Osteocyte (in vitro differentiated cells): ENCODE data around the gene CADPS2. TPM values are rescaled to one million over a fixed set of nuclear protein-coding genes. Genes with fewer than 3 reads are reported as not detected.

ENCODE experiments used
- DNase-seq: peaks from one replicate; pipeline ENCODE4 v3.0.0; 2021; ENCODE audit warnings: mixed read lengths; ENCODE audit not compliant: unreplicated experiment; ENCODE audit errors: extremely low spot score
- H3K27ac Mint-ChIP-seq: one replicate; pipeline ENCODE4 v1.8.0; 2021; ENCODE audit warnings: mild to moderate bottlenecking, mixed read lengths; ENCODE audit not compliant: unreplicated experiment
- H3K27me3 Mint-ChIP-seq: one replicate; pipeline ENCODE4 v1.8.0; 2021; ENCODE audit warnings: mixed read lengths; ENCODE audit not compliant: unreplicated experiment
- H3K36me3 Mint-ChIP-seq: one replicate; pipeline ENCODE4 v1.8.0; 2021; ENCODE audit warnings: mixed read lengths; ENCODE audit not compliant: unreplicated experiment
- H3K4me1 Mint-ChIP-seq: one replicate; pipeline ENCODE4 v1.8.0; 2021; ENCODE audit warnings: mixed read lengths; ENCODE audit not compliant: unreplicated experiment
- H3K4me3 Mint-ChIP-seq: one replicate; pipeline ENCODE4 v1.8.0; 2021; ENCODE audit warnings: mild to moderate bottlenecking, moderate library complexity, mixed read lengths; ENCODE audit not compliant: unreplicated experiment
- H3K9me3 Mint-ChIP-seq: one replicate; pipeline ENCODE4 v1.8.0; 2021; ENCODE audit warnings: mixed read lengths; ENCODE audit not compliant: unreplicated experiment
- CTCF ChIP-seq: fragments of 200-600 bp; sonication (generic); IDR thresholded peaks from 2 replicates; pipeline ENCODE4 v1.5.0; 2021; ENCODE audit warnings: antibody characterized with exemption, mild to moderate bottlenecking, moderate library complexity
- total RNA-seq: library from RNA; stranded (reverse); gene quantifications from 2 replicates; pipeline ENCODE4 v1.2.1, GENCODE V29; 2021

The CADPS2 gene
- total RNA-seq, 1 donor from 2014 or later = 0.81 TPM

- peaks cover 33% of the 10 kb centered on the region for H3K4me1 Mint-ChIP-seq
- peaks cover 89% of the 10 kb centered on the region for H3K27me3 Mint-ChIP-seq
- H3K9me3 Mint-ChIP-seq = no peaks in the 10 kb centered on the region
- H3K36me3 Mint-ChIP-seq = no peaks in the 10 kb centered on the region
- H3K4me3 Mint-ChIP-seq = no peak overlapping the region
- TF ChIP-seq CTCF = no peak
- H3K27ac Mint-ChIP-seq = no peak overlapping the region
- no peak for DNase-seq
Measured at GRCh38 chr7:122306320-122307227, 579.7 kb downstream of the CADPS2 start.

- Mint-ChIP-seq H3K9me3 (no peaks in the 10 kb centered on the region), H3K4me3 (peak overlapping the region; percentile 66), H3K36me3 (no peaks in the 10 kb centered on the region), H3K27ac (no peak overlapping the region), H3K4me1 (peaks cover 26% of the 10 kb centered on the region), H3K27me3 (peaks cover 89% of the 10 kb centered on the region)
- no peak for DNase-seq
- no peak for TF ChIP-seq CTCF
Measured at GRCh38 chr7:122305475-122306319, 580.6 kb downstream of the CADPS2 start.

- peaks cover 91% of the 10 kb centered on the region for H3K27me3 Mint-ChIP-seq
- H3K27ac Mint-ChIP-seq = no peak overlapping the region
- H3K4me1 Mint-ChIP-seq = peaks cover 26% of the 10 kb centered on the region
- H3K36me3 Mint-ChIP-seq = no peaks in the 10 kb centered on the region
- TF ChIP-seq CTCF = no peak
- no peak for DNase-seq
- H3K4me3 Mint-ChIP-seq = peak overlapping the region; percentile 66
- H3K9me3 Mint-ChIP-seq = no peaks in the 10 kb centered on the region
Measured at GRCh38 chr7:122304996-122305421, 581.3 kb downstream of the CADPS2 start.

GRCh38 chr7:122304319-122304975, 581.8 kb downstream of the CADPS2 start, which contains the start of gene FEZF1:
FEZF1 (minus strand) TSS chr7:122304750; CDS start chr7:122304437, 313 bp downstream.
- Mint-ChIP-seq H3K9me3 (no peaks in the 10 kb centered on the region), H3K4me3 (peak within 1 kb of the TSS; percentile 66), H3K4me1 (peaks cover 22% of the 10 kb centered on the region), H3K27ac (no peak within 1 kb of the TSS), H3K36me3 (no peaks in the 10 kb centered on the region), H3K27me3 (peaks cover 91% of the 10 kb centered on the region)
- TF ChIP-seq CTCF = no peak
- DNase-seq = peak; percentile 83
